Osteocyte (in vitro differentiated cells): ENCODE data around the gene GPR146. TPM values are rescaled to one million over a fixed set of nuclear protein-coding genes. Genes with fewer than 3 reads are reported as not detected.

Source experiments
- DNase-seq: peaks from one replicate; pipeline ENCODE4 v3.0.0; 2021; ENCODE audit warnings: mixed read lengths; ENCODE audit not compliant: unreplicated experiment; ENCODE audit errors: extremely low spot score
- H3K27ac Mint-ChIP-seq: one replicate; pipeline ENCODE4 v1.8.0; 2021; ENCODE audit warnings: mild to moderate bottlenecking, mixed read lengths; ENCODE audit not compliant: unreplicated experiment
- H3K27me3 Mint-ChIP-seq: one replicate; pipeline ENCODE4 v1.8.0; 2021; ENCODE audit warnings: mixed read lengths; ENCODE audit not compliant: unreplicated experiment
- H3K36me3 Mint-ChIP-seq: one replicate; pipeline ENCODE4 v1.8.0; 2021; ENCODE audit warnings: mixed read lengths; ENCODE audit not compliant: unreplicated experiment
- H3K4me1 Mint-ChIP-seq: one replicate; pipeline ENCODE4 v1.8.0; 2021; ENCODE audit warnings: mixed read lengths; ENCODE audit not compliant: unreplicated experiment
- H3K4me3 Mint-ChIP-seq: one replicate; pipeline ENCODE4 v1.8.0; 2021; ENCODE audit warnings: mild to moderate bottlenecking, moderate library complexity, mixed read lengths; ENCODE audit not compliant: unreplicated experiment
- H3K9me3 Mint-ChIP-seq: one replicate; pipeline ENCODE4 v1.8.0; 2021; ENCODE audit warnings: mixed read lengths; ENCODE audit not compliant: unreplicated experiment
- CTCF ChIP-seq: fragments of 200-600 bp; sonication (generic); IDR thresholded peaks from 2 replicates; pipeline ENCODE4 v1.5.0; 2021; ENCODE audit warnings: antibody characterized with exemption, mild to moderate bottlenecking, moderate library complexity
- total RNA-seq: library from RNA; stranded (reverse); gene quantifications from 2 replicates; pipeline ENCODE4 v1.2.1, GENCODE V29; 2021

Gene GPR146
- total RNA-seq, 1 donor from 2014 or later: 2.8 TPM

DNA sequence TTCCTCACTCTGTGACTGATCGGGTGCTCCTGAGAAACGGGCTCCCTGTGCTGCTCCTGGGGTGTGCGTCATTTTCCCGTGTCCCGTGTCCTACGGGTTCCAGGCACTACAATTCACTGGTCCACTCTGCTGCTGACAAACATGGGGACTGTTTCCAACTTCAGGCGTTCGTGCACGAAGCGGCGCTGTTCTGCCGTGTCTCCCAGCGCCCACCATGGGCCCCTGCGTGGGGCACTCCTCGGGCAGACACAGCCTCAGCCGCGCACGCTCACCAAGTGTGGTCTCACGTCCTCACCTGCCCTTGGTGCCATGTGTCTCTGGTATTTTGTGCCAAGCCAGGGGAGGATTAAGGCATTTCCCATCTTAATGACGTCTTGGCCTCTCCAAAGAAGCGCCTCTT is 19.0 kb downstream of the GPR146 start:
- Mint-ChIP-seq H3K27me3 (no peaks in the 10 kb centered on the region), H3K27ac (no peak overlapping the region), H3K9me3 (no peaks in the 10 kb centered on the region), H3K4me3 (no peak overlapping the region), H3K36me3 (no peaks in the 10 kb centered on the region), H3K4me1 (peaks cover 8% of the 10 kb centered on the region)
- DNase-seq: no peak
- no peak for TF ChIP-seq CTCF

DNA sequence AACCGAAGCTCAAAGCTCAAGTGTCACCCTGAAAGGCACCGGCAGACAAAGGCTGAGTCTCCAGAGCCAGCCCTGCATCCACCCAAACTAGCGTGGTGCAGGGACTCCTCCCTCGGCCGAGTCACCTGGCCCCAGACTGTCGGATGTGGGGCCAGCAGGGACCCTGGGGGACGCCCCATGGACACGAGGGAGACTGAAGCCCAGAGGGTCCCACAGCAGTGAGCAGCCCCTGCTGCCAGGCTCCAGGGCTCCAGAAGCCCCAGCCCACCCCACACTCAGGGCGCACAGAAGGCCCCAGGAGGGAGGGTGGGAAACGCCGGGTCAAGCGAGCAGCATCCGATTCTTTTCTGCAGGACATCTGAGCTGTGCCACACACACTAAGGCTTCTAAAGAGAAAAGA is 20.2 kb downstream of the GPR146 start:
- H3K4me1 Mint-ChIP-seq: peaks cover 2% of the 10 kb centered on the region
- no peak overlapping the region for H3K27ac Mint-ChIP-seq
- H3K27me3 Mint-ChIP-seq: no peaks in the 10 kb centered on the region
- H3K9me3 Mint-ChIP-seq: no peaks in the 10 kb centered on the region
- no peak for DNase-seq
- TF ChIP-seq CTCF: no peak
- no peak overlapping the region for H3K4me3 Mint-ChIP-seq
- no peaks in the 10 kb centered on the region for H3K36me3 Mint-ChIP-seq

- DNase-seq: no peak
- no peak for TF ChIP-seq CTCF
- Mint-ChIP-seq H3K27me3 (no peaks in the 10 kb centered on the region), H3K27ac (no peak overlapping the region), H3K4me3 (no peak overlapping the region), H3K9me3 (no peaks in the 10 kb centered on the region), H3K4me1 (peaks cover 2% of the 10 kb centered on the region), H3K36me3 (no peaks in the 10 kb centered on the region)
These were observed 20.9 kb downstream of the GPR146 start for GRCh38 chr7:1065263-1065584.

- H3K27me3 Mint-ChIP-seq: no peaks in the 10 kb centered on the region
- peak; percentile 96 for TF ChIP-seq CTCF
- DNase-seq: peak; percentile 93
- H3K9me3 Mint-ChIP-seq: no peaks in the 10 kb centered on the region
- no peak overlapping the region for H3K27ac Mint-ChIP-seq
- no peak overlapping the region for H3K4me3 Mint-ChIP-seq
- peaks cover 2% of the 10 kb centered on the region for H3K4me1 Mint-ChIP-seq
- no peaks in the 10 kb centered on the region for H3K36me3 Mint-ChIP-seq
These were observed 21.4 kb downstream of the GPR146 start for GRCh38 chr7:1065585-1066241.

GRCh38 chr7:1066242-1066588 is 21.9 kb downstream of the GPR146 start:
- no peaks in the 10 kb centered on the region for H3K27me3 Mint-ChIP-seq
- H3K4me1 Mint-ChIP-seq: peaks cover 2% of the 10 kb centered on the region
- H3K27ac Mint-ChIP-seq: no peak overlapping the region
- DNase-seq: no peak
- H3K4me3 Mint-ChIP-seq: no peak overlapping the region
- no peaks in the 10 kb centered on the region for H3K9me3 Mint-ChIP-seq
- no peak for TF ChIP-seq CTCF
- no peaks in the 10 kb centered on the region for H3K36me3 Mint-ChIP-seq
